K562 (cell line): ENCODE measurements around the gene AIF1L.

Source experiments
- ARHGAP35 ChIP-seq: fragments of 450-650 bp; IDR thresholded peaks from 2 replicates; pipeline ENCODE4 v1.6.1; 2018; ENCODE audit not compliant: partially characterized antibody
- BHLHE40 ChIP-seq: IDR thresholded peaks from 2 replicates; pipeline ENCODE4 v1.6.1; 2011; ENCODE audit warnings: low read length, improper control_type of control experiment
- CTCF ChIP-seq, 3 experiments: IDR thresholded peaks in 2 of 3; conservative IDR thresholded peaks in 1 of 3; 2 replicates each; pipeline ENCODE4 v1.5.1; 2011 to 2012; ENCODE audit warnings: low read length in 3 of 3, mild to moderate bottlenecking in 3 of 3, control low read depth in 2 of 3, improper control_type of control experiment in 1 of 3, inconsistent platforms in 1 of 3, low read depth in 1 of 3, mixed read lengths in 1 of 3, moderate library complexity in 1 of 3; ENCODE audit not compliant: insufficient read depth in 2 of 3
- E2F1 ChIP-seq: sonication (generic); formaldehyde crosslinking; IDR thresholded peaks from 2 replicates; pipeline ENCODE4 v1.8.1; 2023; ENCODE audit warnings: mild to moderate bottlenecking, missing genetic modification reagents, moderate library complexity
- GATAD2A ChIP-seq: fragments of 450-650 bp; IDR thresholded peaks from 2 replicates; pipeline ENCODE4 v1.6.1; 2017
- GTF2F1 ChIP-seq: IDR thresholded peaks from 2 replicates; pipeline ENCODE4 v1.6.1; 2011; ENCODE audit warnings: low read depth, low read length, improper control_type of control experiment
- MXI1 ChIP-seq: IDR thresholded peaks from 2 replicates; pipeline ENCODE4 v1.6.1; 2011; ENCODE audit warnings: low read depth, mild to moderate bottlenecking, improper control_type of control experiment, low read length
- NFYB ChIP-seq: IDR thresholded peaks from 2 replicates; pipeline ENCODE4 v1.6.1; 2011; ENCODE audit warnings: mild to moderate bottlenecking, moderate library complexity; ENCODE audit not compliant: insufficient read length; ENCODE audit errors: extremely low read depth
- POLR2A ChIP-seq: fragments of 450-650 bp; conservative IDR thresholded peaks from 2 replicates; pipeline ENCODE4 v1.6.1; 2016
- RBBP5 ChIP-seq: fragments of 200-600 bp; sonication (generic); IDR thresholded peaks from 2 replicates; pipeline ENCODE4 v1.6.1; 2012; ENCODE audit warnings: borderline replicate concordance, mild to moderate bottlenecking, low read length, control low read depth, inconsistent platforms; ENCODE audit not compliant: insufficient read depth, poor library complexity, severe bottlenecking
- REST ChIP-seq, 2 experiments: fragments of 450-650 bp; formaldehyde crosslinking in 1 of 2; IDR thresholded peaks; 2 replicates each; pipeline versions ENCODE4 v1.4.0 to v1.6.1; 2014 to 2020; ENCODE audit warnings: mild to moderate bottlenecking in 2 of 2, borderline replicate concordance in 1 of 2, low read depth in 1 of 2
- ZNF395 ChIP-seq: fragments of 200-800 bp; sonication (Bioruptor generic); IDR thresholded peaks from 2 replicates; pipeline ENCODE4 v1.6.1; 2017; ENCODE audit warnings: missing genetic modification characterization, missing compliant biosample characterization
- ZSCAN29 ChIP-seq: fragments of 450-650 bp; IDR thresholded peaks from 2 replicates; pipeline ENCODE4 v1.6.1; 2017

- TF ChIP-seq BHLHE40 (no peak), GATAD2A (no peak), CTCF (IDR thresholded peaks at IDR 0.05 in 2 of 3, conservative IDR thresholded peaks at IDR 0.05 in 1 of 3; ENCODE audit: insufficient read depth in 2 of 3, low read depth in 1 of 3, low read length in 3 of 3) (no peak), ARHGAP35 (no peak), POLR2A (no peak), NFYB (no peak), REST (IDR thresholded peaks at IDR 0.05; ENCODE audit: borderline replicate concordance) (no peak), REST (CRISPR knock-in tag; IDR thresholded peaks at IDR 0.05; ENCODE audit: low read depth) (no peak), MXI1 (no peak), ZSCAN29 (no peak), RBBP5 (no peak), E2F1 (CRISPR knock-in tag) (no peak), GTF2F1 (no peak), ZNF395 (no peak)
Measured at GRCh38 chr9:131161585-131161984, 65.3 kb downstream of the AIF1L start.
